HG03432 (cell line): ENCODE measurements around the gene SDHC.
"Not testable (repeated sequence)": the region's sequence is repeated elsewhere in the genome, so short reads cannot be mapped to it uniquely, and the experiment has no call there.

Source experiments
- ATAC-seq: cut with Tn5 transposase; IDR thresholded peaks from one replicate; pipeline ENCODE4 v1.9.1; 2021; ENCODE audit warnings: mild to moderate bottlenecking, moderate library complexity; ENCODE audit not compliant: unreplicated experiment

The SDHC gene

GRCh38 chr1:161381707-161382106, 67.5 kb downstream of the SDHC start:
- no peak for ATAC-seq

- ATAC-seq = no peak
Observed at GRCh38 chr1:161382214-161383019, 68.2 kb downstream of the SDHC start.

DNA sequence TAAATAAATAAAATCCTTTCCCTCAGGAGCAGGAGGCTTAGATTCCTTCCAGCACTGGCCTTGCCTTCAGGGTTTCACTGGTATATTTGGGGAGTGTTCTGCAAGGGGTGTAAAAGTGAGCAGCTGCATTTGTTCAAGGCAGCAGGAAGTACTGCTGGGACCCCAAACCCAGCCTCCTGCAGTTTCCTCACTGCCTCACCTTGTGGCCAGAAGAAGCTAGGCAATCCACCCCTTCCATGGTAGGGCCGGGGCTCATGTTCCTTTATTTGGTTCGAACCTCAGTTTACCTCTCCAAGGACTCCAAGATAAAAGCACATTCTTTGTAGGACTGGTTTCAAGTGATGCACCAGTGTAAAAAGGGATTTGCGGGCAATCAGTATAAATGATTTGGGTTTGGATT, 74.5 kb downstream of the SDHC start:
- ATAC-seq = no peak

- not testable (repeated sequence) for ATAC-seq
Observed at GRCh38 chr1:161389158-161389557, 75.0 kb downstream of the SDHC start.

- ATAC-seq = peak; percentile 84
Observed at GRCh38 chr1:161389691-161390558, 75.7 kb downstream of the SDHC start.

DNA sequence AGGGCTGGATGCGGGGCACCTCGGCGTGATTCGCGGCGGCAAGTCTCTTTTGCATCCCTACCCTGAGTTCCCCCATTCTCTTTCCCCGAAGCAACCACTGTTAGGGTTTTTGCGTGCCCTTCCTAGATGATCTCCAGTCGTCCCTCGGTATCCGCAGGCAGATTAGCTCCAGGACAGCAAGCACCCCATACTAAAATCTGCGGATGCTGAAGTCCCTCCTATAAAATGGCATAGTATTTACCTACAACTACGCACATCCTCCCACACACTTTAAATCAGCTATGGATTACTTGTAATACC, 76.3 kb downstream of the SDHC start:
- ATAC-seq = no peak

GRCh38 chr1:161391136-161391535, 77.0 kb downstream of the SDHC start:
- ATAC-seq = not testable (repeated sequence)

GRCh38 chr1:161391611-161392010, 77.4 kb downstream of the SDHC start:
- ATAC-seq = no peak

DNA sequence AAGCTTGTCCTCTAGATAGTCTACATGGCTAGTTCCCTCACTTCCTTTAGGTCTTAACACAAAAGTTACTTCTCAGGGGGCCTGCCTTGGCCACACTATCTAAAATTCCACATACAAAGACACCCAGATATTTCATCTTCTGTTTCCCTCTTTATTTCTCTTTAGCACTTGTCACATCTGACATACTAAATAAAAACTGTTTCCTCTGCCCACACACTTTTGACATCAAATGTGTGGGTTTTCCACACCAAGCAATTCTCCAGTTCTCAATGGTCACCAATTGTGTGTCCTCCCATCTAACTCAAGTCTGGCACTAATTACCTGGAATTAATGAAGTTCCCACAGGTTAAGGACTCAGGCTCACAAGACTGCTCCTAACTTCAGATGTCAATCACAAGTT, 79.0 kb downstream of the SDHC start:
- ATAC-seq = no peak

GRCh38 chr1:161397038-161397437, 82.9 kb downstream of the SDHC start:
- not testable (repeated sequence) for ATAC-seq

- ATAC-seq = no peak
Observed at GRCh38 chr1:161398900-161399256, 84.7 kb downstream of the SDHC start.

GRCh38 chr1:161399257-161399998, 85.2 kb downstream of the SDHC start:
- peak; percentile 75 for ATAC-seq

DNA sequence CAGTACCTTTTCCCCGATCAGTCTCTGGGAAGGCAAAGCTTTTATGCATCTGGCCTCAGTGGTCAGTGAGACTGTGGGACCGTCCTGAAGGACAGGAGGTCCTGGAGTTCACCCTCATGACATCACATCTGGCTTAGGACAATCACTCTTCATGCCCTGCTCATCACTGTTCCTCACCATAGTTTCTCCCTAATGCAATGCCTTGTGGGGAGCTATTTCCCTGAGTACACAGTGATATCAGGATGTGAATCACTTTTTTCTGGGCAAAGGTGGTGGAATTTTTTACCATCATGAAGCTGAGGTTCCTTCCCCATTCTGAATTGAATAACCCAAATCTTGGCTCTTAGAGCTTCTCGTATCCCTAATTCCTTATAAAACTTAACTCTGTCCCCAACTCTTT, 88.3 kb downstream of the SDHC start:
- no peak for ATAC-seq

- ATAC-seq = no peak
Observed at GRCh38 chr1:161404051-161404597, 89.9 kb downstream of the SDHC start.

DNA sequence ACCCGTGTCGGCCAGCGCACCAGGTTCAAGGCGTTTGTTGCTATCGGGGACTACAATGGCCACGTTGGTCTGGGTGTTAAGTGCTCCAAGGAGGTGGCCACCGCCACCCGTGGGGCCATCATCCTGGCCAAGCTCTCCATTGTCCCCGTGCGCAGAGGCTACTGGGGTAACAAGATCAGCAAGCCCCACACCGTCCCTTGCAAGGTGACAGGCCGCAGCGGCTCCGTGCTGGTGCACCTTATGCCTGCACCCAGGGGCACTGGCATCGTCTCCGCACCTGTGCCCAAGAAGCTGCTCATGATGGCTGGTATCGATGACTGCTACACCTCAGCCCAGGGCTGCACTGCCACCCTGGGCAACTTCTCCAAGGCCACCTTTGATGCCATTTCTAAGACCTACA, 92.4 kb downstream of the SDHC start:
- not testable (repeated sequence) for ATAC-seq

- no peak for ATAC-seq
Observed at GRCh38 chr1:161407451-161407985, 93.3 kb downstream of the SDHC start.

DNA sequence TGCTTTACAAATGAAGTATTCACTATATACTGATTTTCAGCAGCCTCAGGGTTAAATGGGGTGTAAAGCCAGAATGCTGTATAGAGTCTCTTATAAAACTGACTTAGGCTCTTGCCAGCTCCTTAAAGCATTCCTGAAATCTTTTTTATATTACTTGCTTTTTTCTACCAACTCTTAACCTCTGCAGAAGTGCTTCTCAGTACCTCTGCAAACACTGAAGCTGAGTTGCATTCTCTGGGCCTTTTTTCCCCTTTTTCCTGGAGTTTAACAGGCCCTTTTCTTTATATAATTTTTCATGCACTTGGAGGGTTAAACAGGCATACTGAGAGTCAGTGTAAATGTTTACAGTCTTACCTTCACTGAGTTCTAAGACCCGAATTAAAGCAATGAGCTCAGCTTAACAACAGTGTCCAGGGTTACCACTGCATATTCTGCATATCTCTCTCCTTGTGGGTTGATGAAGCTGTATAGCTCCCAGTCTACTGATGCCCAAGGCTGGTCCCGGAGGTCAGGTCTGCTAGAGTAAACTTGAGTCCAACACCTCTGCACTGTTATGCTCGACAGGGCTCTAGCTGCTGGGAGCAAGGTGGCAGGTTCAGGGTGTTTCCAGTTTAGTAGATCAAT, 94.4 kb downstream of the SDHC start:
- ATAC-seq = no peak

- ATAC-seq = not testable (repeated sequence)
Observed at GRCh38 chr1:161409848-161410635, 95.9 kb downstream of the SDHC start.

DNA sequence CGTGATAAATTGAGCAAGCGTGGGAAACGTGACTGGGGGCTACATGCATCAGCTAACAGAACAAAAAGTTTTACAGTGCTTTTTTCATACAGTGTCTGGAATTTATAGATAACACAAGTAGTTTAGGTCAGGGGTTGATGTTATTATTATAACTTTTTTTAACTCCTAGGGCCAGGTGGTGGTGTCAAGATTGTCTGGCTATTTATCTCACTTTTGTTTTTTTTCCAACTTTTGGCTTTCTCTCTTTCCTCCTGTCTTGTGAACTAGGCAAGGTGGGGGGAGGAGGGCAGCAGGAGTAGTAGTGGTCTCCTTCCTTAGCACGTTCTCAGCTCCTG, 96.4 kb downstream of the SDHC start:
- not testable (repeated sequence) for ATAC-seq
